NCI-H1436 treated with DMSO at 0.1 percent for 48 hours (cell line): ENCODE data around the gene ANXA6.
"Not testable (repeated sequence)": the region's sequence is repeated elsewhere in the genome, so short reads cannot be mapped to it uniquely, and the experiment has no call there.

Experiments
- DNase-seq: peaks from one replicate; lab custom pipeline; 2025; lab: John Stamatoyannopoulos, UW

ANXA6 gene

GRCh38 chr5:151180291-151180690, 22.7 kb upstream of the ANXA6 start:
- DNase-seq: no peak

GRCh38 chr5:151179489-151179840, 21.9 kb upstream of the ANXA6 start:
- no peak for DNase-seq

GRCh38 chr5:151178777-151179488, 21.4 kb upstream of the ANXA6 start:
- DNase-seq: no peak

- DNase-seq: no peak
Measured at GRCh38 chr5:151178372-151178771, 20.8 kb upstream of the ANXA6 start.

GRCh38 chr5:151176268-151176667, 18.7 kb upstream of the ANXA6 start:
- DNase-seq: not testable (repeated sequence)

GRCh38 chr5:151174612-151175101, 17.1 kb upstream of the ANXA6 start:
- DNase-seq: no peak

- no peak for DNase-seq
Measured at GRCh38 chr5:151173711-151174611, 16.4 kb upstream of the ANXA6 start.

- no peak for DNase-seq
Measured at GRCh38 chr5:151171529-151171928, 13.9 kb upstream of the ANXA6 start.

- DNase-seq: no peak
Measured at GRCh38 chr5:151168602-151169344, 11.2 kb upstream of the ANXA6 start.

- no peak for DNase-seq
Measured at GRCh38 chr5:151167022-151167421, 9.4 kb upstream of the ANXA6 start.

GRCh38 chr5:151164687-151165392, 7.3 kb upstream of the ANXA6 start:
- peak; percentile 13 for DNase-seq

- DNase-seq: no peak
Measured at GRCh38 chr5:151162776-151163175, 5.2 kb upstream of the ANXA6 start.

GRCh38 chr5:151159649-151160373, 2.2 kb upstream of the ANXA6 start:
- no peak for DNase-seq

GRCh38 chr5:151158287-151158661, 695 bp upstream of the ANXA6 start:
- no peak for DNase-seq

- DNase-seq: no peak
Measured at GRCh38 chr5:151156507-151157420, 815 bp downstream of the ANXA6 start.

- no peak for DNase-seq
Measured at GRCh38 chr5:151155775-151156506, 1.6 kb downstream of the ANXA6 start.

GRCh38 chr5:151154931-151155774, 2.4 kb downstream of the ANXA6 start:
- DNase-seq: no peak

- DNase-seq: no peak
Measured at GRCh38 chr5:151153766-151154272, 3.8 kb downstream of the ANXA6 start.
